ENCODE measurements around the gene ETV7.

Gene ETV7

GRCh38 chr6:36319436-36319762 is 68.1 kb downstream of the ETV7 start:
- no peak for TF ChIP-seq CTCF (IDR thresholded peaks at IDR 0.05; ENCODE audit: control insufficient read depth, insufficient read depth, low read depth, low read length, missing control alignments)
- H3K4me3 ChIP-seq (ENCODE audit: control insufficient read depth, low read depth, low read length): no peak overlapping the region
- no peak for DNase-seq (ENCODE audit: low read depth)

- DNase-seq (ENCODE audit: low read depth): no peak
- no peak for TF ChIP-seq CTCF (IDR thresholded peaks at IDR 0.05; ENCODE audit: control insufficient read depth, insufficient read depth, low read depth, low read length, missing control alignments)
- H3K4me3 ChIP-seq (ENCODE audit: control insufficient read depth, low read depth, low read length): no peak overlapping the region
Measured at GRCh38 chr6:36318690-36319435, 68.6 kb downstream of the ETV7 start.

GRCh38 chr6:36317623-36318022 is 69.8 kb downstream of the ETV7 start:
- H3K4me3 ChIP-seq (ENCODE audit: control insufficient read depth, low read depth, low read length): no peak overlapping the region
- TF ChIP-seq CTCF (IDR thresholded peaks at IDR 0.05; ENCODE audit: control insufficient read depth, insufficient read depth, low read depth, low read length, missing control alignments): no peak
- DNase-seq (ENCODE audit: low read depth): no peak
